Measurements from ENCODE around the gene IKZF1. TPM values are rescaled to one million over a fixed set of nuclear protein-coding genes. Genes with fewer than 3 reads are reported as not detected.

The IKZF1 gene
- total and polyA plus RNA-seq, 8 donors, result 0.70 to 8.1 (median 1.4) TPM

- intact Hi-C loops (cut with DNase I), result no loop called here
- DNase-seq (no peak), ATAC-seq (peak in 2 of 4 donors; percentile 46 to 58), FAIRE-seq (no peak)
- WGBS, 2 donors, result 52 to 57% methylated on average over 11 of the region's 11 CpGs
- TF ChIP-seq CTCF (IDR thresholded peaks at IDR 0.05), result no peak
- Histone ChIP-seq H3K36me3 (no peaks in the 10 kb centered on the region), H3K4me1 (no peaks in the 10 kb centered on the region), H3K27me3 (no peaks in the 10 kb centered on the region), H3K27ac (no peak overlapping the region), H3K4me3 (no peak overlapping the region), H3K9me3 (no peaks in the 10 kb centered on the region)
These were observed 21.5 kb upstream of the IKZF1 start for GRCh38 chr7:50282813-50283605.

GRCh38 chr7:50283731-50284130 lies 20.8 kb upstream of the IKZF1 start:
- H3K9me3 ChIP-seq, result no peaks in the 10 kb centered on the region
- no peaks in the 10 kb centered on the region for H3K4me1 ChIP-seq
- H3K27me3 ChIP-seq, result no peaks in the 10 kb centered on the region
- no peak overlapping the region for H3K27ac ChIP-seq
- no peak for FAIRE-seq
- no peak for TF ChIP-seq CTCF (IDR thresholded peaks at IDR 0.05)
- intact Hi-C loops (cut with DNase I), result no loop called here
- no peak for ATAC-seq
- DNase-seq, result no peak
- no peak overlapping the region for H3K4me3 ChIP-seq
- WGBS, 2 donors, result 54 to 69% methylated on average over 4 of the region's 4 CpGs
- H3K36me3 ChIP-seq, result no peaks in the 10 kb centered on the region

- FAIRE-seq, result no peak
- H3K9me3 ChIP-seq, result no peaks in the 10 kb centered on the region
- no peaks in the 10 kb centered on the region for H3K27me3 ChIP-seq
- no peak overlapping the region for H3K27ac ChIP-seq
- no peak overlapping the region for H3K4me3 ChIP-seq
- no peak for DNase-seq
- H3K4me1 ChIP-seq, result no peaks in the 10 kb centered on the region
- ATAC-seq, result no peak
- H3K36me3 ChIP-seq, result no peaks in the 10 kb centered on the region
- 80 to 88% methylated on average over 3 of the region's 3 CpGs for WGBS, 2 donors
- intact Hi-C loops (cut with DNase I), result no loop called here
- TF ChIP-seq CTCF (IDR thresholded peaks at IDR 0.05), result no peak
These were observed 20.2 kb upstream of the IKZF1 start for GRCh38 chr7:50284296-50284695.

DNA sequence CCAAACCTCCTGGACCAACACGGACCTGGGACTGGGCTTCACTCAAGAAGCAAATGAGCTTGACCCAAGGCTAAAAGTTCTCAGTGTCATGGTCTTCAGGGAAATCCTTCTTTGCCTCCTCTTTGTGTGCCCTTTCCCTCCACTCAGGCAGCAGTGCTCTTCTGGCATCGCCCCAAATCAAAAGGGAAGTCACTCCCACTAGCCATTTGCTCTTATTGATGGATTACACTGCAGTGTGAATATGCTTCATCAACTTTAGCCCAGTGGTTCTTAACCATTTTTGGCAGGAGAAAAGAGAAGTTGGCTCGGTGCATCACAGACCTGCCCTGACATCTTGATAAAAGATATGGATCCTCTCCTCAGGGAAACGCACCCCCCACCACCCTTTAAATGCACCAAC lies 19.2 kb upstream of the IKZF1 start:
- no peak for DNase-seq
- Histone ChIP-seq H3K36me3 (no peaks in the 10 kb centered on the region), H3K27me3 (no peaks in the 10 kb centered on the region), H3K4me1 (no peaks in the 10 kb centered on the region), H3K9me3 (no peaks in the 10 kb centered on the region), H3K4me3 (no peak overlapping the region), H3K27ac (no peak overlapping the region)
- intact Hi-C loops (cut with DNase I), result no loop called here
- ATAC-seq, result no peak
- 34 to 52% methylated on average over 4 of the region's 4 CpGs for WGBS, 2 donors
- TF ChIP-seq CTCF (IDR thresholded peaks at IDR 0.05), result no peak
- no peak for FAIRE-seq

DNA sequence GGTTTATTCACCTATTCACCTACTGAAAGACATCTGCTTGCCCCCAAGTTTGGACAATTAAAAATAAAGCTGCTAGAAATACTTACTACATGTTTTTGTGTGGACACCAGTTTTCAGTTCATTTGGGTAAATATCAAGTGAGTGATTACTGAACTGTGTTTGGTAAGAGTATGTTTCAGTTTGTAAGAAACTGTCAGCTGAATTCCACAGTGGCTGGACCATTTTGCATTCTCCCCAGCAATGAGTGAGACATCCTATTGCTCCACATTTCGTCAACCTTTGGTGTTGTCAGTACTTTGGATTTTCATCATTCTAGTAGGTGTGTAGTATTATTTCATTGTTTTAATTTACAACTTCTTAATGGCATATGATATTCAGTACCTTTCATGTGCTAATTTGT lies 17.4 kb upstream of the IKZF1 start:
- FAIRE-seq (no peak), DNase-seq (no peak), ATAC-seq (no peak)
- intact Hi-C loops (cut with DNase I), result no loop called here
- no peak overlapping the region for H3K4me3 ChIP-seq
- H3K27me3 ChIP-seq, result no peaks in the 10 kb centered on the region
- H3K36me3 ChIP-seq, result no peaks in the 10 kb centered on the region
- no peak for TF ChIP-seq CTCF (IDR thresholded peaks at IDR 0.05)
- no peak overlapping the region for H3K27ac ChIP-seq
- no peaks in the 10 kb centered on the region for H3K9me3 ChIP-seq
- H3K4me1 ChIP-seq, result no peaks in the 10 kb centered on the region
- WGBS, 2 donors, result 50 to 58% methylated on average over 1 of the region's 1 CpG
